ENCODE results near the gene LRIT2.

- TF ChIP-seq CTCF (IDR thresholded peaks at IDR 0.05) = no peak
- no peak for TF ChIP-seq POLR2A (IDR thresholded peaks at IDR 0.05)
Measured at GRCh38 chr10:84269773-84270172, 44.4 kb upstream of the LRIT2 start.

Data from uterus (tissue), 2 donors.